ENCODE data around the gene NEB. TPM values are rescaled to one million over a fixed set of nuclear protein-coding genes. Genes with fewer than 3 reads are reported as not detected.
"Not testable (repeated sequence)": the region's sequence is repeated elsewhere in the genome, so short reads cannot be mapped to it uniquely, and the experiment has no call there.

The NEB gene
- total RNA-seq, 1 donor: 2.0 TPM

- H3K4me3 ChIP-seq (ENCODE audit: low read length): no peak overlapping the region
- peaks cover 55% of the 10 kb centered on the region for H3K4me1 ChIP-seq (ENCODE audit: insufficient read depth, low read length)
- H3K27me3 ChIP-seq (ENCODE audit: insufficient read depth, low read length): no peaks in the 10 kb centered on the region
- no peaks in the 10 kb centered on the region for H3K9me3 ChIP-seq (ENCODE audit: low read depth, low read length)
These were observed 33.3 kb upstream of the NEB start for GRCh38 chr2:151767536-151767935.

GRCh38 chr2:151766437-151767153 lies 32.3 kb upstream of the NEB start:
- H3K4me1 ChIP-seq (ENCODE audit: insufficient read depth, low read length): peaks cover 46% of the 10 kb centered on the region
- H3K27me3 ChIP-seq (ENCODE audit: insufficient read depth, low read length): no peaks in the 10 kb centered on the region

GRCh38 chr2:151765760-151766410 lies 31.6 kb upstream of the NEB start:
- Histone ChIP-seq H3K4me3 (ENCODE audit: low read length) (no peak overlapping the region), H3K4me1 (ENCODE audit: insufficient read depth, low read length) (peaks cover 42% of the 10 kb centered on the region), H3K27me3 (ENCODE audit: insufficient read depth, low read length) (no peaks in the 10 kb centered on the region)

More at GRCh38 chr2:151766437-151767153, 32.3 kb upstream of the NEB start:
- Histone ChIP-seq H3K9me3 (ENCODE audit: low read depth, low read length) (no peaks in the 10 kb centered on the region), H3K4me3 (ENCODE audit: low read length) (no peak overlapping the region)

GRCh38 chr2:151762694-151763093 lies 28.4 kb upstream of the NEB start:
- Histone ChIP-seq H3K9me3 (ENCODE audit: low read depth, low read length) (no peaks in the 10 kb centered on the region), H3K4me3 (ENCODE audit: low read length) (no peak overlapping the region), H3K4me1 (ENCODE audit: insufficient read depth, low read length) (peaks cover 32% of the 10 kb centered on the region), H3K27me3 (ENCODE audit: insufficient read depth, low read length) (no peaks in the 10 kb centered on the region)

More at GRCh38 chr2:151765760-151766410, 31.6 kb upstream of the NEB start:
- H3K9me3 ChIP-seq (ENCODE audit: low read depth, low read length): no peaks in the 10 kb centered on the region

- no peaks in the 10 kb centered on the region for H3K27me3 ChIP-seq (ENCODE audit: insufficient read depth, low read length)
- H3K4me3 ChIP-seq (ENCODE audit: low read length): no peak overlapping the region
- H3K4me1 ChIP-seq (ENCODE audit: insufficient read depth, low read length): peaks cover 22% of the 10 kb centered on the region
- H3K9me3 ChIP-seq (ENCODE audit: low read depth, low read length): no peaks in the 10 kb centered on the region
These were observed 27.4 kb upstream of the NEB start for GRCh38 chr2:151761687-151762086.

GRCh38 chr2:151761193-151761592 lies 26.9 kb upstream of the NEB start:
- no peak overlapping the region for H3K4me3 ChIP-seq (ENCODE audit: low read length)
- no peaks in the 10 kb centered on the region for H3K27me3 ChIP-seq (ENCODE audit: insufficient read depth, low read length)
- peaks cover 19% of the 10 kb centered on the region for H3K4me1 ChIP-seq (ENCODE audit: insufficient read depth, low read length)
- H3K9me3 ChIP-seq (ENCODE audit: low read depth, low read length): no peaks in the 10 kb centered on the region

- Histone ChIP-seq H3K4me1 (ENCODE audit: insufficient read depth, low read length) (peaks cover 12% of the 10 kb centered on the region), H3K4me3 (ENCODE audit: low read length) (no peak overlapping the region), H3K9me3 (ENCODE audit: low read depth, low read length) (no peaks in the 10 kb centered on the region), H3K27me3 (ENCODE audit: insufficient read depth, low read length) (no peaks in the 10 kb centered on the region)
These were observed 25.9 kb upstream of the NEB start for GRCh38 chr2:151760139-151760650.

- Histone ChIP-seq H3K27me3 (ENCODE audit: insufficient read depth, low read length) (no peaks in the 10 kb centered on the region), H3K4me1 (ENCODE audit: insufficient read depth, low read length) (peaks cover 2% of the 10 kb centered on the region), H3K9me3 (ENCODE audit: low read depth, low read length) (no peaks in the 10 kb centered on the region), H3K4me3 (ENCODE audit: low read length) (no peak overlapping the region)
These were observed 24.5 kb upstream of the NEB start for GRCh38 chr2:151758744-151759143.

GRCh38 chr2:151757861-151758260 lies 23.6 kb upstream of the NEB start:
- Histone ChIP-seq H3K27me3 (ENCODE audit: insufficient read depth, low read length) (no peaks in the 10 kb centered on the region), H3K4me3 (ENCODE audit: low read length) (no peak overlapping the region), H3K4me1 (ENCODE audit: insufficient read depth, low read length) (no peaks in the 10 kb centered on the region), H3K9me3 (ENCODE audit: low read depth, low read length) (no peaks in the 10 kb centered on the region)

GRCh38 chr2:151756820-151757219 lies 22.5 kb upstream of the NEB start:
- H3K9me3 ChIP-seq (ENCODE audit: low read depth, low read length): no peaks in the 10 kb centered on the region
- no peaks in the 10 kb centered on the region for H3K27me3 ChIP-seq (ENCODE audit: insufficient read depth, low read length)
- H3K4me3 ChIP-seq (ENCODE audit: low read length): no peak overlapping the region
- no peaks in the 10 kb centered on the region for H3K4me1 ChIP-seq (ENCODE audit: insufficient read depth, low read length)

- Histone ChIP-seq H3K9me3 (ENCODE audit: low read depth, low read length) (no peaks in the 10 kb centered on the region), H3K4me3 (ENCODE audit: low read length) (no peak overlapping the region), H3K27me3 (ENCODE audit: insufficient read depth, low read length) (no peaks in the 10 kb centered on the region), H3K4me1 (ENCODE audit: insufficient read depth, low read length) (no peaks in the 10 kb centered on the region)
These were observed 20.1 kb upstream of the NEB start for GRCh38 chr2:151754253-151754897.

- H3K4me1 ChIP-seq (ENCODE audit: insufficient read depth, low read length): no peaks in the 10 kb centered on the region
- H3K4me3 ChIP-seq (ENCODE audit: low read length): no peak overlapping the region
- no peaks in the 10 kb centered on the region for H3K27me3 ChIP-seq (ENCODE audit: insufficient read depth, low read length)
- no peaks in the 10 kb centered on the region for H3K9me3 ChIP-seq (ENCODE audit: low read depth, low read length)
These were observed 19.3 kb upstream of the NEB start for GRCh38 chr2:151753540-151753939.

- H3K4me3 ChIP-seq (ENCODE audit: low read length); H3K9me3 ChIP-seq (ENCODE audit: low read depth, low read length); H3K4me1 ChIP-seq (ENCODE audit: insufficient read depth, low read length); H3K27me3 ChIP-seq (ENCODE audit: insufficient read depth, low read length): not testable (repeated sequence)
These were observed 11.0 kb upstream of the NEB start for GRCh38 chr2:151745261-151745660.

GRCh38 chr2:151730262-151730975 lies 3.9 kb downstream of the NEB start:
- H3K4me1 ChIP-seq (ENCODE audit: insufficient read depth, low read length): no peaks in the 10 kb centered on the region
- H3K9me3 ChIP-seq (ENCODE audit: low read depth, low read length): no peaks in the 10 kb centered on the region
- H3K4me3 ChIP-seq (ENCODE audit: low read length): no peak overlapping the region
- no peaks in the 10 kb centered on the region for H3K27me3 ChIP-seq (ENCODE audit: insufficient read depth, low read length)

- Histone ChIP-seq H3K4me1 (ENCODE audit: insufficient read depth, low read length) (no peaks in the 10 kb centered on the region), H3K27me3 (ENCODE audit: insufficient read depth, low read length) (no peaks in the 10 kb centered on the region), H3K4me3 (ENCODE audit: low read length) (no peak overlapping the region), H3K9me3 (ENCODE audit: low read depth, low read length) (no peaks in the 10 kb centered on the region)
These were observed 4.4 kb downstream of the NEB start for GRCh38 chr2:151729837-151730236.
